Activated CD4-positive, alpha-beta T cell treated with anti-CD3 and anti-CD28 coated beads, Interleukin-2, amount 10 ng/mL, durations not matched to agents 24 days and 14 days (primary cell): ENCODE results near the gene GPRC5A. TPM values are rescaled to one million over a fixed set of nuclear protein-coding genes. Genes with fewer than 3 reads are reported as not detected.
A peak's percentile ranks its signal among the peaks of the same experiment; 100 is the strongest.

Source experiments
- DNase-seq: peaks from one replicate; pipeline ENCODE4 v3.0.0; 2022
- H3K27ac Mint-ChIP-seq: one replicate; pipeline ENCODE4 v1.8.0; 2022; ENCODE audit warnings: mild to moderate bottlenecking, mixed read lengths
- H3K27me3 Mint-ChIP-seq: one replicate; pipeline ENCODE4 v1.8.0; 2022; ENCODE audit warnings: mixed read lengths
- H3K36me3 Mint-ChIP-seq: one replicate; pipeline ENCODE4 v1.8.0; 2022; ENCODE audit warnings: low read depth, mild to moderate bottlenecking, mixed read lengths
- H3K4me1 Mint-ChIP-seq: one replicate; pipeline ENCODE4 v1.8.0; 2021; ENCODE audit warnings: mixed read lengths
- H3K4me3 Mint-ChIP-seq: one replicate; pipeline ENCODE4 v1.8.0; 2022; ENCODE audit warnings: mild to moderate bottlenecking, moderate library complexity, mixed read lengths
- H3K9me3 Mint-ChIP-seq: one replicate; pipeline ENCODE4 v1.8.0; 2021; ENCODE audit warnings: mixed read lengths
- intact Hi-C: fragments of 100-400 bp; cut with micrococcal nuclease; formaldehyde crosslinking; loops from one replicate; pipeline ENCODE4 v1.15.1; 2023
- total RNA-seq: library from RNA; stranded (reverse); gene quantifications from 2 replicates; pipeline ENCODE4 v1.2.3, GENCODE V29; 2022

The GPRC5A gene
- total RNA-seq, 1 donor from 2014 or later, result not detected

DNA sequence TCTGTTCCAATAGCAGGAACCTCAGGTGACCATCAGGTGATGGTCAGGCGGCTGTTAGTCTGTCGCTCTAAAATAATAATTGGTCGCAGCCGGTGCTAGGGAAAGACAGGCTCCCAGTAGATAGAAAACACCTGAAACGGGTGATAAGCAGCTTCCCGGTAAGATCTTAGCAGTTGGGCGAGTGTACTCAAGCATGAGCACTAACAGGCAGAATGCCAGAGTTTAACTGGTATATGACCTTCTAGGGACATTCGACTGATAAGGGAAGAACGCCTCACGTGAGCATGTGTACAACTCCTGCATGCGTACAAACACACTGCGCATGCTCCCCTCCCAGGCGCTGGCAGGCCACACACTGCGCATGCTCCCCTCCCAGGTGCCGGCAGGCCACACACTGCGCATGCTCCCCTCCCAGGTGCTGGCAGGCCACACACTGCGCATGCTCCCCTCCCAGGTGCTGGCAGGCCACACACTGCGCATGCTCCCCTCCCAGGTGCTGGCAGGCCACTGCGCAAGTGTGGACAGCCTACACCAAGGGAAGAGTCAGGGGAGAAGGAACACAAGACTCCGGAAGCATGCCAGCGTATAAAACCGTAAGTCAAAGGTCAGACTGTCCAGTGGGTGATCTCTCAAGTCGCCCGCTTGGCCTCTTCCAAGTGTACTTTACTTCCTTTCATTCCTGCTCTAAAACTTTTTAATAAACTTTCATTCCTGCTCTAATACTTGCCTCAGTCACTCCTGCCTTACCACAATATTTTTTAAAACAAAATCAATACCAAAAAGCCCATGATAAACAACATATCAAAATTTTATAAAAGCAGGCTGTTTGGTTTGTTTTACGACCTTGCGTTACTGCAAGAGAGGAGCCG lies 36.1 kb downstream of the GPRC5A start:
- H3K4me3 Mint-ChIP-seq, result peak overlapping the region; percentile 45
- H3K36me3 Mint-ChIP-seq, result no peaks in the 10 kb centered on the region
- intact Hi-C loops, result no loop called here
- DNase-seq, result peak; percentile 75
- peak overlapping the region; percentile 37 for H3K27ac Mint-ChIP-seq
- H3K9me3 Mint-ChIP-seq, result no peaks in the 10 kb centered on the region
- H3K4me1 Mint-ChIP-seq, result no peaks in the 10 kb centered on the region
- peaks cover 4% of the 10 kb centered on the region for H3K27me3 Mint-ChIP-seq

GRCh38 chr12:12929696-12930095 lies 38.3 kb downstream of the GPRC5A start:
- H3K4me1 Mint-ChIP-seq, result no peaks in the 10 kb centered on the region
- H3K9me3 Mint-ChIP-seq, result no peaks in the 10 kb centered on the region

GRCh38 chr12:12930633-12931219 lies 39.4 kb downstream of the GPRC5A start:
- Mint-ChIP-seq H3K36me3 (no peaks in the 10 kb centered on the region), H3K27me3 (peaks cover 3% of the 10 kb centered on the region), H3K9me3 (no peaks in the 10 kb centered on the region), H3K4me3 (no peak overlapping the region), H3K4me1 (no peaks in the 10 kb centered on the region), H3K27ac (no peak overlapping the region)
- no peak for DNase-seq
- intact Hi-C loops, result no loop called here

More at GRCh38 chr12:12929696-12930095, 38.3 kb downstream of the GPRC5A start:
- Mint-ChIP-seq H3K27me3 (peaks cover 7% of the 10 kb centered on the region), H3K4me3 (no peak overlapping the region), H3K27ac (no peak overlapping the region), H3K36me3 (no peaks in the 10 kb centered on the region)
- intact Hi-C loops, result no loop called here
- DNase-seq, result no peak

DNA sequence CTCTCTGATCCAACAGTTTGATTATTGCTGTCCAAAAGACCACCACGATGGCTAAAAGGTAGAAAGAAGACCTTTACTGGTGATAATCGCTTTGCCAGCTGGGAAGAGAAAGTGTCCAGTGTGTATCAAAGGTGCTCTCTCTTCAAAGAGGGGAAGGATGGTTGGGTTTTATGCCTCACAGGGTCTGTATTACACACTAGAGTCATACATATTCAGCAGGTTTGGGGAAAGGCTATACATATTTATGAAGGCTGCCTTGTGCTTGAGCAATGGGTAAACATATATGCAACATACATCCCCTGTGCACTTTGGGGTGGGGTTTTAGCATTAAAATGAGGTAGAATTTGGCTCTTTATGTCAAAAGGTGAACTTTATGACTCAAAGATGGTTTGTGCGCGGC lies 42.4 kb downstream of the GPRC5A start:
- Mint-ChIP-seq H3K9me3 (no peaks in the 10 kb centered on the region), H3K36me3 (no peaks in the 10 kb centered on the region), H3K27me3 (peaks cover 8% of the 10 kb centered on the region), H3K4me1 (no peaks in the 10 kb centered on the region), H3K27ac (no peak overlapping the region), H3K4me3 (no peak overlapping the region)
- intact Hi-C loops, result no loop called here
- no peak for DNase-seq

DNA sequence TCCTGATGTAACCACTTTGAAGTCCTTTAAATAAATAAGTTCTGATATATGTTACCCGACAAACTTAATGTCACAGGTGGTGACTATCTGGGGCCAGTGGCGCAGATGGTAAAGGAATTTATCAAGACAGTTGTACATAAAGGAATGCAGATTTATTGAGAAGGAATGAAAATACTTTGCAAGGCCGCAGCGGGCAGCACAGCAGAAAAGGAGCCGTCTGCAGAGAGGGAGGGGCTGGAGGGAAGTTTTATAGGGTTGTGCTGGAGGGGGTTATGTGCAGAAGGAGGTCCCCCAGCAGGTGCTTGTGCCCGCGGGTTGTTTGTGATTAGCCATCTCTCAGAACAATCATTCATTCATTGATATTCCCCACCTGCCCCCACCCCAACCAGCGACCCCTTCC lies 43.2 kb downstream of the GPRC5A start:
- H3K4me1 Mint-ChIP-seq, result no peaks in the 10 kb centered on the region
- peaks cover 9% of the 10 kb centered on the region for H3K27me3 Mint-ChIP-seq
- no peak overlapping the region for H3K27ac Mint-ChIP-seq
- H3K36me3 Mint-ChIP-seq, result no peaks in the 10 kb centered on the region
- no peak for DNase-seq
- H3K9me3 Mint-ChIP-seq, result no peaks in the 10 kb centered on the region
- intact Hi-C loops, result no loop called here
- H3K4me3 Mint-ChIP-seq, result no peak overlapping the region

GRCh38 chr12:12936983-12937491 lies 45.7 kb downstream of the GPRC5A start:
- Mint-ChIP-seq H3K27me3 (peaks cover 12% of the 10 kb centered on the region), H3K27ac (no peak overlapping the region), H3K9me3 (no peaks in the 10 kb centered on the region), H3K36me3 (no peaks in the 10 kb centered on the region), H3K4me3 (no peak overlapping the region), H3K4me1 (no peaks in the 10 kb centered on the region)
- intact Hi-C loops, result no loop called here
- no peak for DNase-seq

GRCh38 chr12:12938541-12938940 lies 47.2 kb downstream of the GPRC5A start:
- DNase-seq, result no peak
- H3K9me3 Mint-ChIP-seq, result no peaks in the 10 kb centered on the region
- no peaks in the 10 kb centered on the region for H3K4me1 Mint-ChIP-seq
- intact Hi-C loops, result no loop called here
- no peak overlapping the region for H3K4me3 Mint-ChIP-seq
- no peaks in the 10 kb centered on the region for H3K36me3 Mint-ChIP-seq
- no peak overlapping the region for H3K27ac Mint-ChIP-seq
- H3K27me3 Mint-ChIP-seq, result peaks cover 16% of the 10 kb centered on the region

DNA sequence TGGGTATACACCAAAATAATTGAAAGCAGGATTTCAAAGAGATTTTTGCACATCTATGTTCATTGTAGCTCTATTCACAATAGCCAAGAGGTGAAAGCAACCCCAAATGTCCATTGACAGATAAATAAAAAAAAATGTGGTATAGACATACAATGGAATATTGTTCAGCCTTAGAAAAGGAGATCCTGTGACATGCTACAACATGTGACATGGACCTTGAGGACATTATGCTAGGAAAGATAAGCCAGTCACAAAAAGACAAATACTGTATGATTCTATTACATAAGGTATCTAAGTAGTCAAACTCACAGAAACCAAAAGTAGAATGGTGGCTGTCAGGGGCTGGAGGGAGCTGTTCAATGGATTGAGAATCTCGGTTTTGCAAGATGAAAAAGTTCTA lies 48.5 kb downstream of the GPRC5A start:
- Mint-ChIP-seq H3K4me3 (no peak overlapping the region), H3K36me3 (no peaks in the 10 kb centered on the region), H3K27me3 (peaks cover 13% of the 10 kb centered on the region), H3K9me3 (no peaks in the 10 kb centered on the region), H3K27ac (no peak overlapping the region), H3K4me1 (no peaks in the 10 kb centered on the region)
- no peak for DNase-seq
- intact Hi-C loops, result no loop called here

DNA sequence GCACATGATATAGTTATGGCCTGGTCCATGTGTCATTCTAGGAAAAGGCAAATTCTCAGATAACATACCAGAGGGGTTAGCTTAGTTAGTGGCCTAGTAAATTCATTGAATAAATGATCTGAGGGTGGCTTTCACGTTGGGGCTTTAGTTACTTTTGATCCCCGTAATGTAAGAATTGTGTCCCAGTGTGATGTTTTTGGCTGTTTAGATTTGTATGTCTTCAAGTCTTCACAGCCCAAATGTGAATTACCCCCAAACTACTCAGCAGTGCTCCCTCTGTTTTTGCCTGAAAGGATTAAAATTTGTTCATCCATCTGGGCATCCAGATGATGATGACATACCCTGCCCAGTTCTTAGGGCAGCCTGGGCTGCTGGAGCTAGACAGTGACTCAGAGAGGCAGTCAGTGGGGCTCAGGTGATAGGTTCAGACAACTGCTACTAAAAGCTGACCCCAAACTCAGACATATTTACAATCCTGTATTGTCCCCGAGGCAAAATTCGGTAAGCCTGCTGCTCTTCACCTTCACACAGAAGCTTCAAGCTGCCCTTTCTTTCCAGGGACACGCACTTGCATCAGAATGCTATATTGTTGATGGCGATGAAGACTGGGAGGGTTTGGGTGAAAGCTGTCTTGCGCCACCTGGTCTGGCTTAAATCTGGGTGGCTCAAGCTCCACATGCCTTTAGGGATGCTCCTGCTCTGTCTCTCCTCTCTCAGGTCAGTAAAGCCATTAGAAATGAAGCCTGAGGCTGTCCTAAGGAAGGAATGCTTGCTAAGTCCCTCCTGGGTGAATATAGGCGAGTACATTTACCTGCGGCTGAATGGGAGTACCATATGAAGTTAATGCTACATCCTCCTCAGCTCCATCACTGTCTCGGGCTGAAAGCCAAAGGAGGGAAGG lies 50.3 kb downstream of the GPRC5A start:
- no peak overlapping the region for H3K27ac Mint-ChIP-seq
- intact Hi-C loops, result no loop called here
- no peaks in the 10 kb centered on the region for H3K36me3 Mint-ChIP-seq

GRCh38 chr12:12943586-12944260 lies 52.4 kb downstream of the GPRC5A start:
- no peak overlapping the region for H3K27ac Mint-ChIP-seq
- no peaks in the 10 kb centered on the region for H3K9me3 Mint-ChIP-seq
- peaks cover 2% of the 10 kb centered on the region for H3K4me1 Mint-ChIP-seq
- peaks cover 8% of the 10 kb centered on the region for H3K27me3 Mint-ChIP-seq
- no peak overlapping the region for H3K4me3 Mint-ChIP-seq
- no peaks in the 10 kb centered on the region for H3K36me3 Mint-ChIP-seq
- DNase-seq, result no peak
- intact Hi-C loops, result no loop called here

More for the DNA sequence above, 50.3 kb downstream of the GPRC5A start:
- no peak for DNase-seq
- no peaks in the 10 kb centered on the region for H3K9me3 Mint-ChIP-seq
- no peak overlapping the region for H3K4me3 Mint-ChIP-seq
- H3K27me3 Mint-ChIP-seq, result peaks cover 13% of the 10 kb centered on the region
- no peaks in the 10 kb centered on the region for H3K4me1 Mint-ChIP-seq

DNA sequence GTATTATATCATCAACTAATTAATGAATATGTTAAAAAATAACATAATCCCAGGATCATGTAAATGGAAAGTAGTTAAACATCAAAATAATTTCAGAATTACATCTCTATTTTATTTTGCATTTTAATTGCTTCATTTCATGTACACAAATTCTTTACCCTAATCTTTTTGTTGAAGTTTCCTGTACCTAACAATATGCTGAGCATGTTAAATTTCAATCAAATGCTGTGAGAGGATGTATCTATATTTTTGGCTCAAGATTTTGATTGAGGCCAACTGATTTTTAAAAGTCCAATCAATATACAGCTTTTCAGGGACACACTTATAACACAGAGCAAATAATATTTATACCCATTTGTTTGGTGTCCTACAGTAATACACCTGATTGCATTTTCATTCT lies 54.2 kb downstream of the GPRC5A start:
- Mint-ChIP-seq H3K9me3 (no peaks in the 10 kb centered on the region), H3K4me3 (no peak overlapping the region), H3K36me3 (no peaks in the 10 kb centered on the region), H3K4me1 (peaks cover 2% of the 10 kb centered on the region), H3K27me3 (peaks cover 6% of the 10 kb centered on the region), H3K27ac (no peak overlapping the region)
- intact Hi-C loops, result no loop called here
- no peak for DNase-seq

GRCh38 chr12:12946686-12947355 lies 55.5 kb downstream of the GPRC5A start:
- H3K9me3 Mint-ChIP-seq, result no peaks in the 10 kb centered on the region
- H3K27me3 Mint-ChIP-seq, result peaks cover 6% of the 10 kb centered on the region
- H3K36me3 Mint-ChIP-seq, result no peaks in the 10 kb centered on the region
- H3K4me3 Mint-ChIP-seq, result no peak overlapping the region
- H3K4me1 Mint-ChIP-seq, result peaks cover 2% of the 10 kb centered on the region
- H3K27ac Mint-ChIP-seq, result no peak overlapping the region
- DNase-seq, result no peak
- intact Hi-C loops, result no loop called here

- Mint-ChIP-seq H3K9me3 (no peaks in the 10 kb centered on the region), H3K27me3 (peaks cover 5% of the 10 kb centered on the region), H3K4me1 (peaks cover 2% of the 10 kb centered on the region), H3K4me3 (no peak overlapping the region), H3K27ac (no peak overlapping the region), H3K36me3 (no peaks in the 10 kb centered on the region)
- no peak for DNase-seq
- intact Hi-C loops, result no loop called here
Measured at GRCh38 chr12:12947902-12948301, 56.5 kb downstream of the GPRC5A start.
